ENCODE measurements around the gene DTNBP1.

The DTNBP1 gene

GRCh38 chr6:15485936-15486335 lies 176.9 kb downstream of the DTNBP1 start:
- no peak overlapping the region for H3K4me3 ChIP-seq (ENCODE audit: insufficient read length, low read depth)
- peaks cover 34% of the 10 kb centered on the region for H3K36me3 ChIP-seq (ENCODE audit: insufficient read depth, insufficient read length, low read length)
- DNase-seq (ENCODE audit: low read depth, low spot score), result no peak
- H3K9me3 ChIP-seq (ENCODE audit: insufficient read depth, low read length), result no peaks in the 10 kb centered on the region
- H3K4me1 ChIP-seq (ENCODE audit: insufficient read depth, insufficient read length), result no peaks in the 10 kb centered on the region
- no peak overlapping the region for H3K9ac ChIP-seq (ENCODE audit: insufficient read length, low read depth)
- H3K27me3 ChIP-seq (ENCODE audit: insufficient read depth, insufficient read length), result no peaks in the 10 kb centered on the region
- TF ChIP-seq SUZ12 (IDR thresholded peaks at IDR 0.05; ENCODE audit: extremely low read depth, insufficient read depth, insufficient read length) (no peak), ZNF274 (IDR thresholded peaks at IDR 0.05; ENCODE audit: low read depth, low read length) (no peak), YY1 (IDR thresholded peaks at IDR 0.05; ENCODE audit: insufficient read depth, insufficient read length) (no peak)

GRCh38 chr6:15484821-15485220 lies 178.0 kb downstream of the DTNBP1 start:
- no peaks in the 10 kb centered on the region for H3K27me3 ChIP-seq (ENCODE audit: insufficient read depth, insufficient read length)
- no peak overlapping the region for H3K9ac ChIP-seq (ENCODE audit: insufficient read length, low read depth)
- DNase-seq (ENCODE audit: low read depth, low spot score), result no peak
- H3K36me3 ChIP-seq (ENCODE audit: insufficient read depth, insufficient read length, low read length), result peaks cover 29% of the 10 kb centered on the region
- TF ChIP-seq SUZ12 (IDR thresholded peaks at IDR 0.05; ENCODE audit: extremely low read depth, insufficient read depth, insufficient read length) (no peak), ZNF274 (IDR thresholded peaks at IDR 0.05; ENCODE audit: low read depth, low read length) (no peak), YY1 (IDR thresholded peaks at IDR 0.05; ENCODE audit: insufficient read depth, insufficient read length) (no peak)
- H3K4me3 ChIP-seq (ENCODE audit: insufficient read length, low read depth), result no peak overlapping the region
- no peaks in the 10 kb centered on the region for H3K4me1 ChIP-seq (ENCODE audit: insufficient read depth, insufficient read length)
- no peaks in the 10 kb centered on the region for H3K9me3 ChIP-seq (ENCODE audit: insufficient read depth, low read length)

- no peaks in the 10 kb centered on the region for H3K4me1 ChIP-seq (ENCODE audit: insufficient read depth, insufficient read length)
- no peak for DNase-seq (ENCODE audit: low read depth, low spot score)
- no peaks in the 10 kb centered on the region for H3K27me3 ChIP-seq (ENCODE audit: insufficient read depth, insufficient read length)
- no peak for TF ChIP-seq ZNF274 (IDR thresholded peaks at IDR 0.05; ENCODE audit: low read depth, low read length)
- no peak for TF ChIP-seq SUZ12 (IDR thresholded peaks at IDR 0.05; ENCODE audit: extremely low read depth, insufficient read depth, insufficient read length)
- TF ChIP-seq YY1 (IDR thresholded peaks at IDR 0.05; ENCODE audit: insufficient read depth, insufficient read length), result no peak
- peaks cover 22% of the 10 kb centered on the region for H3K36me3 ChIP-seq (ENCODE audit: insufficient read depth, insufficient read length, low read length)
- H3K4me3 ChIP-seq (ENCODE audit: insufficient read length, low read depth), result no peak overlapping the region
- no peaks in the 10 kb centered on the region for H3K9me3 ChIP-seq (ENCODE audit: insufficient read depth, low read length)
- H3K9ac ChIP-seq (ENCODE audit: insufficient read length, low read depth), result no peak overlapping the region
Observed at GRCh38 chr6:15484140-15484539, 178.7 kb downstream of the DTNBP1 start.

GRCh38 chr6:15483060-15483459 lies 179.8 kb downstream of the DTNBP1 start:
- H3K4me1 ChIP-seq (ENCODE audit: insufficient read depth, insufficient read length), result no peaks in the 10 kb centered on the region
- no peak overlapping the region for H3K9ac ChIP-seq (ENCODE audit: insufficient read length, low read depth)
- H3K27me3 ChIP-seq (ENCODE audit: insufficient read depth, insufficient read length), result no peaks in the 10 kb centered on the region
- H3K36me3 ChIP-seq (ENCODE audit: insufficient read depth, insufficient read length, low read length), result peaks cover 12% of the 10 kb centered on the region
- H3K4me3 ChIP-seq (ENCODE audit: insufficient read length, low read depth), result no peak overlapping the region
- TF ChIP-seq SUZ12 (IDR thresholded peaks at IDR 0.05; ENCODE audit: extremely low read depth, insufficient read depth, insufficient read length), result no peak
- TF ChIP-seq ZNF274 (IDR thresholded peaks at IDR 0.05; ENCODE audit: low read depth, low read length), result no peak
- TF ChIP-seq YY1 (IDR thresholded peaks at IDR 0.05; ENCODE audit: insufficient read depth, insufficient read length), result no peak
- no peak for DNase-seq (ENCODE audit: low read depth, low spot score)
- no peaks in the 10 kb centered on the region for H3K9me3 ChIP-seq (ENCODE audit: insufficient read depth, low read length)

GRCh38 chr6:15481390-15482291 lies 181.2 kb downstream of the DTNBP1 start:
- no peak for TF ChIP-seq YY1 (IDR thresholded peaks at IDR 0.05; ENCODE audit: insufficient read depth, insufficient read length)
- no peak for TF ChIP-seq ZNF274 (IDR thresholded peaks at IDR 0.05; ENCODE audit: low read depth, low read length)
- no peak for TF ChIP-seq SUZ12 (IDR thresholded peaks at IDR 0.05; ENCODE audit: extremely low read depth, insufficient read depth, insufficient read length)
- no peak overlapping the region for H3K9ac ChIP-seq (ENCODE audit: insufficient read length, low read depth)
- H3K4me3 ChIP-seq (ENCODE audit: insufficient read length, low read depth), result no peak overlapping the region
- H3K27me3 ChIP-seq (ENCODE audit: insufficient read depth, insufficient read length), result no peaks in the 10 kb centered on the region
- no peak for DNase-seq (ENCODE audit: low read depth, low spot score)
- no peaks in the 10 kb centered on the region for H3K36me3 ChIP-seq (ENCODE audit: insufficient read depth, insufficient read length, low read length)
- H3K4me1 ChIP-seq (ENCODE audit: insufficient read depth, insufficient read length), result no peaks in the 10 kb centered on the region
- no peaks in the 10 kb centered on the region for H3K9me3 ChIP-seq (ENCODE audit: insufficient read depth, low read length)

- no peak for DNase-seq (ENCODE audit: low read depth, low spot score)
- Histone ChIP-seq H3K9me3 (ENCODE audit: insufficient read depth, low read length) (no peaks in the 10 kb centered on the region), H3K36me3 (ENCODE audit: insufficient read depth, insufficient read length, low read length) (peaks cover 5% of the 10 kb centered on the region), H3K27me3 (ENCODE audit: insufficient read depth, insufficient read length) (no peaks in the 10 kb centered on the region), H3K9ac (ENCODE audit: insufficient read length, low read depth) (no peak overlapping the region), H3K4me3 (ENCODE audit: insufficient read length, low read depth) (no peak overlapping the region), H3K4me1 (ENCODE audit: insufficient read depth, insufficient read length) (no peaks in the 10 kb centered on the region)
- TF ChIP-seq ZNF274 (IDR thresholded peaks at IDR 0.05; ENCODE audit: low read depth, low read length) (no peak), YY1 (IDR thresholded peaks at IDR 0.05; ENCODE audit: insufficient read depth, insufficient read length) (no peak), SUZ12 (IDR thresholded peaks at IDR 0.05; ENCODE audit: extremely low read depth, insufficient read depth, insufficient read length) (no peak)
Observed at GRCh38 chr6:15480525-15480924, 182.3 kb downstream of the DTNBP1 start.

- H3K4me1 ChIP-seq (ENCODE audit: insufficient read depth, insufficient read length), result no peaks in the 10 kb centered on the region
- no peak for TF ChIP-seq ZNF274 (IDR thresholded peaks at IDR 0.05; ENCODE audit: low read depth, low read length)
- TF ChIP-seq YY1 (IDR thresholded peaks at IDR 0.05; ENCODE audit: insufficient read depth, insufficient read length), result no peak
- no peak for TF ChIP-seq SUZ12 (IDR thresholded peaks at IDR 0.05; ENCODE audit: extremely low read depth, insufficient read depth, insufficient read length)
- no peak for DNase-seq (ENCODE audit: low read depth, low spot score)
- H3K36me3 ChIP-seq (ENCODE audit: insufficient read depth, insufficient read length, low read length), result peaks cover 12% of the 10 kb centered on the region
- no peaks in the 10 kb centered on the region for H3K9me3 ChIP-seq (ENCODE audit: insufficient read depth, low read length)
- H3K4me3 ChIP-seq (ENCODE audit: insufficient read length, low read depth), result no peak overlapping the region
- H3K9ac ChIP-seq (ENCODE audit: insufficient read length, low read depth), result no peak overlapping the region
- no peaks in the 10 kb centered on the region for H3K27me3 ChIP-seq (ENCODE audit: insufficient read depth, insufficient read length)
Observed at GRCh38 chr6:15479761-15480160, 183.1 kb downstream of the DTNBP1 start.

All from NT2/D1 (cell line).